ENCODE results near the gene OR6K2. TPM values are rescaled to one million over a fixed set of nuclear protein-coding genes. Genes with fewer than 3 reads are reported as not detected.

OR6K2 gene
- total and polyA plus RNA-seq, 2 of the 13 experiments (the other 11 are each of a cell fraction or from before 2014, with no cell fraction given) = not detected

- intact Hi-C loops (cut with micrococcal nuclease; ENCODE audit: unreplicated experiment) = no loop called here
- Histone ChIP-seq H3K4me2 (ENCODE audit: low read depth, low read length) (no peak overlapping the region), H3K4me3 (replicated peaks in 1 of 3; ENCODE audit: insufficient read depth in 1 of 3, low read depth in 2 of 3, low read length in 3 of 3) (no peak overlapping the region), H2AFZ (ENCODE audit: low read length) (no peak overlapping the region), H3K9ac (ENCODE audit: insufficient read depth, low read depth, low read length) (no peak overlapping the region), H3K79me2 (ENCODE audit: insufficient read depth, low read length) (no peaks in the 10 kb centered on the region), H3K4me1 (ENCODE audit: insufficient read depth, low read length) (no peaks in the 10 kb centered on the region), H4K20me1 (ENCODE audit: insufficient read depth, low read length) (no peaks in the 10 kb centered on the region), H3K27ac (ENCODE audit: extremely low read length, insufficient read depth, low read length) (no peak overlapping the region), H3K36me3 (replicated peaks in 1 of 2; ENCODE audit: control insufficient read depth in 1 of 2, insufficient read depth in 2 of 2, low read length in 2 of 2) (no peaks in the 10 kb centered on the region), H3K27me3 (ENCODE audit: control insufficient read depth in 1 of 2, insufficient read depth in 2 of 2, low read length in 2 of 2) (no peaks in the 10 kb centered on the region), H3K9me3 (ENCODE audit: low read length) (peaks cover 6% of the 10 kb centered on the region)
- in situ Hi-C loops (cut with HindIII; ENCODE audit: extremely low pct_ligation_motif_present, low pct_unique_long_range_greater_than_20kb) = no loop called here
- ATAC-seq (no peak), DNase-seq (ENCODE audit: low spot score) (no peak), FAIRE-seq (no peak)
- 1% methylated on average over 2 of the region's 2 CpGs for WGBS (ENCODE audit: low lambda C conversion rate)
- no peak for TF ChIP-seq ZNF572 (CRISPR knock-in tag; IDR thresholded peaks at IDR 0.05)
- TF ChIP-seq ZNF18 (CRISPR knock-in tag; IDR thresholded peaks at IDR 0.05; ENCODE audit: insufficient replicate concordance) = no peak
- TF ChIP-seq TRAFD1 (CRISPR knock-in tag; IDR thresholded peaks at IDR 0.05; ENCODE audit: borderline replicate concordance) = no peak
- TF ChIP-seq RARA (CRISPR knock-in tag; IDR thresholded peaks at IDR 0.05) = no peak
- TF ChIP-seq HNRNPL (IDR thresholded peaks at IDR 0.05; ENCODE audit: low read depth, low read length) = no peak
- POLR2A ChIA-PET = no interaction called here
- BruUV-seq (replicated peaks) = no TSS peak
- CTCF ChIA-PET (ENCODE audit: low intra/inter-chr PET ratio, low total read pairs) = no interaction called here
Observed at GRCh38 chr1:158732524-158732923, 32.1 kb upstream of the OR6K2 start.

GRCh38 chr1:158731707-158732106 lies 31.3 kb upstream of the OR6K2 start:
- Histone ChIP-seq H2AFZ (ENCODE audit: low read length) (no peak overlapping the region), H3K9me3 (ENCODE audit: low read length) (peaks cover 6% of the 10 kb centered on the region), H4K20me1 (ENCODE audit: insufficient read depth, low read length) (no peaks in the 10 kb centered on the region), H3K4me3 (replicated peaks in 1 of 3; ENCODE audit: insufficient read depth in 1 of 3, low read depth in 2 of 3, low read length in 3 of 3) (no peak overlapping the region), H3K27me3 (ENCODE audit: control insufficient read depth in 1 of 2, insufficient read depth in 2 of 2, low read length in 2 of 2) (no peaks in the 10 kb centered on the region), H3K27ac (ENCODE audit: extremely low read length, insufficient read depth, low read length) (no peak overlapping the region), H3K36me3 (replicated peaks in 1 of 2; ENCODE audit: control insufficient read depth in 1 of 2, insufficient read depth in 2 of 2, low read length in 2 of 2) (no peaks in the 10 kb centered on the region), H3K4me2 (ENCODE audit: low read depth, low read length) (no peak overlapping the region), H3K9ac (ENCODE audit: insufficient read depth, low read depth, low read length) (no peak overlapping the region), H3K79me2 (ENCODE audit: insufficient read depth, low read length) (no peaks in the 10 kb centered on the region), H3K4me1 (ENCODE audit: insufficient read depth, low read length) (no peaks in the 10 kb centered on the region)
- POLR2A ChIA-PET = no interaction called here
- FAIRE-seq = no peak
- intact Hi-C loops (cut with micrococcal nuclease; ENCODE audit: unreplicated experiment) (no loop called here), in situ Hi-C loops (cut with HindIII; ENCODE audit: extremely low pct_ligation_motif_present, low pct_unique_long_range_greater_than_20kb) (no loop called here)
- no peak for ATAC-seq
- CTCF ChIA-PET (ENCODE audit: low intra/inter-chr PET ratio, low total read pairs) = no interaction called here
- BruUV-seq (replicated peaks) = no TSS peak
- DNase-seq (ENCODE audit: low spot score) = no peak
- 18% methylated on average over 4 of the region's 4 CpGs for WGBS (ENCODE audit: low lambda C conversion rate)
- TF ChIP-seq KDM4B (CRISPR knock-in tag; IDR thresholded peaks at IDR 0.05) (no peak), MZF1 (CRISPR knock-in tag; IDR thresholded peaks at IDR 0.05; ENCODE audit: borderline replicate concordance) (no peak), ZNF737 (CRISPR knock-in tag; IDR thresholded peaks at IDR 0.05; ENCODE audit: borderline replicate concordance) (no peak), ZNF136 (CRISPR knock-in tag; IDR thresholded peaks at IDR 0.05; ENCODE audit: low read depth) (no peak), DNMT3B (CRISPR knock-in tag; conservative IDR thresholded peaks at IDR 0.05) (no peak), KMT2B (CRISPR knock-in tag; IDR thresholded peaks at IDR 0.05) (no peak), SETDB1 (CRISPR knock-in tag; IDR thresholded peaks at IDR 0.05; ENCODE audit: borderline replicate concordance) (no peak), TIGD3 (CRISPR knock-in tag; IDR thresholded peaks at IDR 0.05; ENCODE audit: borderline replicate concordance) (no peak), PLRG1 (conservative IDR thresholded peaks at IDR 0.05) (no peak), E2F5 (CRISPR knock-in tag; conservative IDR thresholded peaks at IDR 0.05) (no peak)
